ENCODE results near the gene RAPSN.

DNA sequence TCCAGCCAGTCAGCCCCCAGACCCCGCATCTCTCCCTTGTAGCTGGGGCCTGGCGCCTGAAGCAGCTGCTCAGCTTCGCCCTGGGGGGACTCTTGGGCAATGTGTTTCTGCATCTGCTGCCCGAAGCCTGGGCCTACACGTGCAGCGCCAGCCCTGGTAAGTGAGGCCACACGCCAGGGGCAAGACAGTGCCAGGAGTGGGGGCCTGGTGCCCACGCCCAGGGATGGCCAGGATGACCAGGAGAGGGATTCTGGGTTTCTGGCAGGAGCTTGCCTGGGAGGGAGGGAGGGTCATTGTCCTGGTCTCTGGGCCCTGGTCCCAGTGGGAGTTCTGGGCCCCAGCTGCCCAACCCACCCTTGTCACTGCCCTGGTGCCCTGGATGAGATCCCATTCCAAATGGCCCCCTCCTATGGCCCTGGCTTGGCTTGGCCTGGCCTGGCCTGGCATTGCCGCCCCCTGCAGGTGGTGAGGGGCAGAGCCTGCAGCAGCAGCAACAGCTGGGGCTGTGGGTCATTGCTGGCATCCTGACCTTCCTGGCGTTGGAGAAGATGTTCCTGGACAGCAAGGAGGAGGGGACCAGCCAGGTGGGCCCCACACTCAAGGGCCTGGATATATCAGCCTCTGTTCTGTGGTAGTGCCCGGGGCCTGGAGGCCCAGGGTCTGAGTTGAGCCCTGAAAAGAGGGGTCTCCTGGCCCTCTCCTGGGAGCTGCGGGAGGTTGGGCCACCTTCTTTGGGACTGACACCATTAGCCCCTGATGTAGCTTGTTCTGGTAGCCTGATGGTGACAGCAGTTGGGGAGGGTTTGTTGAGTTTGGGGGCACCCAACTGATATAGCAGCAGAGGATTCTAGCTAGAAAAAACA lies 36.8 kb downstream of the RAPSN start:
- TF ChIP-seq POLR2AphosphoS5 (IDR thresholded peaks at IDR 0.05) = no peak
- TF ChIP-seq EP300 (IDR thresholded peaks at IDR 0.05; ENCODE audit: low read depth) = no peak
- peak; percentile 64 to 77 (median 71) for TF ChIP-seq CTCF (IDR thresholded peaks at IDR 0.05)
- no peak for TF ChIP-seq POLR2A (IDR thresholded peaks at IDR 0.05)

Data from transverse colon (tissue), 4 donors.